Activated effector memory CD4-positive, alpha-beta T cell treated with Interleukin-2 at 50 U/mL for 16 hours (primary cell): ENCODE measurements around the gene TAP1.
"Not testable (repeated sequence)": the region's sequence is repeated elsewhere in the genome, so short reads cannot be mapped to it uniquely, and the experiment has no call there.

Source experiments
- DNase-seq: peaks from one replicate; pipeline ENCODE4 v3.0.0-alpha.2; 2020

The TAP1 gene

GRCh38 chr6:32838114-32838958, 15.2 kb downstream of the TAP1 start, which contains the start of gene TAP2:
TSS of gene TAP2 (minus strand) at chr6:32838739. CDS start at chr6:32838233, 506 bp downstream.
- DNase-seq, result peak; percentile 96

GRCh38 chr6:32837651-32838113, 15.8 kb downstream of the TAP1 start:
- DNase-seq, result no peak

GRCh38 chr6:32836873-32837272, 16.6 kb downstream of the TAP1 start:
- no peak for DNase-seq

- no peak for DNase-seq
Observed at GRCh38 chr6:32835167-32835893, 18.2 kb downstream of the TAP1 start.

- DNase-seq, result no peak
Observed at GRCh38 chr6:32833664-32834063, 19.8 kb downstream of the TAP1 start.

GRCh38 chr6:32832535-32832934, 21.0 kb downstream of the TAP1 start:
- no peak for DNase-seq

- no peak for DNase-seq
Observed at GRCh38 chr6:32830936-32831335, 22.6 kb downstream of the TAP1 start.

GRCh38 chr6:32830017-32830416, 23.5 kb downstream of the TAP1 start:
- no peak for DNase-seq

- DNase-seq, result no peak
Observed at GRCh38 chr6:32829495-32829894, 24.0 kb downstream of the TAP1 start.

GRCh38 chr6:32827025-32827424, 26.5 kb downstream of the TAP1 start:
- DNase-seq, result no peak

GRCh38 chr6:32825966-32826365, 27.5 kb downstream of the TAP1 start:
- no peak for DNase-seq

GRCh38 chr6:32819729-32820128, 33.8 kb downstream of the TAP1 start:
- no peak for DNase-seq

GRCh38 chr6:32818867-32819266, 34.6 kb downstream of the TAP1 start:
- DNase-seq, result no peak

GRCh38 chr6:32816746-32817204, 36.7 kb downstream of the TAP1 start, which contains the start of gene HLA-DOB:
TSS of gene HLA-DOB (minus strand) at chr6:32817002. CDS start at chr6:32816951, 51 bp downstream.
- DNase-seq, result no peak

GRCh38 chr6:32815996-32816395, 37.5 kb downstream of the TAP1 start:
- DNase-seq, result no peak

GRCh38 chr6:32815115-32815514, 38.4 kb downstream of the TAP1 start:
- no peak for DNase-seq

- DNase-seq, result no peak
Observed at GRCh38 chr6:32814145-32814544, 39.4 kb downstream of the TAP1 start.

GRCh38 chr6:32809171-32809570, 44.3 kb downstream of the TAP1 start:
- no peak for DNase-seq

- no peak for DNase-seq
Observed at GRCh38 chr6:32807020-32807580, 46.4 kb downstream of the TAP1 start.

GRCh38 chr6:32805404-32805803, 48.1 kb downstream of the TAP1 start:
- DNase-seq, result not testable (repeated sequence)

- DNase-seq, result no peak
Observed at GRCh38 chr6:32803416-32803815, 50.1 kb downstream of the TAP1 start.

GRCh38 chr6:32799740-32800139, 53.8 kb downstream of the TAP1 start:
- DNase-seq, result no peak

- no peak for DNase-seq
Observed at GRCh38 chr6:32799168-32799567, 54.3 kb downstream of the TAP1 start.
